ENCODE data around the gene TSHZ2.

- TF ChIP-seq CTCF (IDR thresholded peaks at IDR 0.05; ENCODE audit: insufficient read depth, low read depth, low read length) (no peak), EZH2 (IDR thresholded peaks at IDR 0.05; ENCODE audit: insufficient read depth, low read length) (no peak)
Measured at GRCh38 chr20:53444401-53445149, 472.4 kb downstream of the TSHZ2 start.

Measured in astrocyte (in vitro differentiated cells and primary cell).